ENCODE measurements around the gene ISCU.
A peak's percentile ranks its signal among the peaks of the same experiment; 100 is the strongest.
"Not testable (repeated sequence)": the region's sequence is repeated elsewhere in the genome, so short reads cannot be mapped to it uniquely, and the experiment has no call there.

The ISCU gene

DNA sequence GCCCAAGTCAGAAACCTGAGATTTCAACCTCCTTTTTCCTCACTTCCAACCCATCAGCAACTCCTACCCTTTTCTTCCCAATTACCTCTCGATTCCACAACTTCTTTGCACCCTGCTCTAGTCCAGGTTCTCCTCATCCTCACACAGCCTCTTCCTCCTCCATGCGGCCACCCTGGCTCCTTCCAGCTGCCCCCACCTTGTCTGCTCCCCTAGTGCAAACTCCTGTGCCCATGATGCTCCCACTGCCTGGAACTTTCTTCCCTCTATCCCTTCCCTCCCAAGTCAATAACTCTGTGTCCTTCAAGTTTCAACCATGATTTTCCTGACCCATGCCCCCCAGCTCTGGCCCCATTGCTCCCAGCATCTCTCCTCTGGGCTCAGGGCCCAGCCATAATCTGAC lies 54.0 kb downstream of the ISCU start:
- TF ChIP-seq, protein P1, sequence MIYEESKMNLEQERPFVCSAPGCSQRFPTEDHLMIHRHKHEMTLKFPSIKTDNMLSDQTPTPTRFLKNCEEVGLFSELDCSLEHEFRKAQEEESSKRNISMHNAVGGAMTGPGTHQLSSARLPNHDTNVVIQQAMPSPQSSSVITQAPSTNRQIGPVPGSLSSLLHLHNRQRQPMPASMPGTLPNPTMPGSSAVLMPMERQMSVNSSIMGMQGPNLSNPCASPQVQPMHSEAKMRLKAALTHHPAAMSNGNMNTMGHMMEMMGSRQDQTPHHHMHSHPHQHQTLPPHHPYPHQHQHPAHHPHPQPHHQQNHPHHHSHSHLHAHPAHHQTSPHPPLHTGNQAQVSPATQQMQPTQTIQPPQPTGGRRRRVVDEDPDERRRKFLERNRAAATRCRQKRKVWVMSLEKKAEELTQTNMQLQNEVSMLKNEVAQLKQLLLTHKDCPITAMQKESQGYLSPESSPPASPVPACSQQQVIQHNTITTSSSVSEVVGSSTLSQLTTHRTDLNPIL (CRISPR knock-in tag; IDR thresholded peaks at IDR 0.05; ENCODE audit: low read depth) = no peak
- no peak for TF ChIP-seq PPARA (CRISPR knock-in tag; IDR thresholded peaks at IDR 0.05; ENCODE audit: borderline replicate concordance)
- TF ChIP-seq ISL1 (CRISPR knock-in tag; IDR thresholded peaks at IDR 0.05) = no peak
- ATAC-seq = no peak

DNA sequence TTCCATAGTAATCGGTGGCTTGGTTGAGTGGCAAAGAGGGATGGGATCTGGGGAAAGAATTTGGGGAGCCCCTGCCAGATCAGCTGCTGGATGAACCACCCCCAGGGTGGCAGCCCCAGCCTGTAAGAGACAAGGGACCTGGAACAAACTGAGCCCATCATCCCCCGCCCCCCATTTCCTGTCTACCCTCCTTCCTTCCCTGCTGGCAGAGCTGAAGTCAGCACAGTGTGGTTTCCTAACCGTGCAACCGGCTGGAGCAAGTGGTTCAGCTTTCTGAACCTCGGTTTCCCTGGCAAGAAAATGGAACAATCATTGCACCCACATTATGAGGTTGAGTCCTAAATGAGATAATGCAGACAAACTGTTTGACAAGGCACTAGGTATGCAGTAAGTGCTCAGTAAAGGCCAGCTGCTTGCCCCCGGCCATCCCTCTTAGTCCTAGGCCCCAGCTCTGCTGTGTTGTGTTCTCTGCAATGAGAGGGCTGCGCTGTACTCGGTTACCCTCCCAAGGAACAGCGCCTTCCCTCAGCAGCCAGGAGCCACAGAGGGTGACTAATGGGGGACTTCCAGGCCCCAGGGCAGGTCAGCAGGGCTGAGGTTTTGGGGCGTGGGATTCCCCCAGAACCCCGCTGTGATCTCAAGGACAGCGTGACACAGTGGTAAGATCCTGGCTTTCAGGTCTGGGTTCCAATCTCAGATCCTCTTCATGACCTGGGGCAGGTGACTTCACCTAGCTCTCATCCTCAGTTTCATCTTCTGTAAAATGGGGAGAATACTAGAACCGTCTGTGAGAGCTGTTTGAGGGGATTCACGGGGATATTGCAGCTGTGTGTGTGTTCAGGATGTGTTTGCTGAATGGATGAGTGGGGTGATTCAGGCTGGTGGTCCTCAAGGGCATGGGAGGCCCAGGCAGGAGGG lies 54.8 kb downstream of the ISCU start:
- TF ChIP-seq SNAI2 (CRISPR knock-in tag; IDR thresholded peaks at IDR 0.05) (no peak), ISL1 (CRISPR knock-in tag; IDR thresholded peaks at IDR 0.05) (no peak), ARNTL (CRISPR knock-in tag; IDR thresholded peaks at IDR 0.05; ENCODE audit: borderline replicate concordance, low read depth) (no peak), ZC3H10 (CRISPR knock-in tag; IDR thresholded peaks at IDR 0.05) (no peak)
- TF ChIP-seq, protein P2, sequence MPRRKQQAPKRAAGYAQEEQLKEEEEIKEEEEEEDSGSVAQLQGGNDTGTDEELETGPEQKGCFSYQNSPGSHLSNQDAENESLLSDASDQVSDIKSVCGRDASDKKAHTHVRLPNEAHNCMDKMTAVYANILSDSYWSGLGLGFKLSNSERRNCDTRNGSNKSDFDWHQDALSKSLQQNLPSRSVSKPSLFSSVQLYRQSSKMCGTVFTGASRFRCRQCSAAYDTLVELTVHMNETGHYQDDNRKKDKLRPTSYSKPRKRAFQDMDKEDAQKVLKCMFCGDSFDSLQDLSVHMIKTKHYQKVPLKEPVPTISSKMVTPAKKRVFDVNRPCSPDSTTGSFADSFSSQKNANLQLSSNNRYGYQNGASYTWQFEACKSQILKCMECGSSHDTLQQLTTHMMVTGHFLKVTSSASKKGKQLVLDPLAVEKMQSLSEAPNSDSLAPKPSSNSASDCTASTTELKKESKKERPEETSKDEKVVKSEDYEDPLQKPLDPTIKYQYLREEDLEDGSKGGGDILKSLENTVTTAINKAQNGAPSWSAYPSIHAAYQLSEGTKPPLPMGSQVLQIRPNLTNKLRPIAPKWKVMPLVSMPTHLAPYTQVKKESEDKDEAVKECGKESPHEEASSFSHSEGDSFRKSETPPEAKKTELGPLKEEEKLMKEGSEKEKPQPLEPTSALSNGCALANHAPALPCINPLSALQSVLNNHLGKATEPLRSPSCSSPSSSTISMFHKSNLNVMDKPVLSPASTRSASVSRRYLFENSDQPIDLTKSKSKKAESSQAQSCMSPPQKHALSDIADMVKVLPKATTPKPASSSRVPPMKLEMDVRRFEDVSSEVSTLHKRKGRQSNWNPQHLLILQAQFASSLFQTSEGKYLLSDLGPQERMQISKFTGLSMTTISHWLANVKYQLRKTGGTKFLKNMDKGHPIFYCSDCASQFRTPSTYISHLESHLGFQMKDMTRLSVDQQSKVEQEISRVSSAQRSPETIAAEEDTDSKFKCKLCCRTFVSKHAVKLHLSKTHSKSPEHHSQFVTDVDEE (CRISPR knock-in tag; IDR thresholded peaks at IDR 0.05) = no peak

DNA sequence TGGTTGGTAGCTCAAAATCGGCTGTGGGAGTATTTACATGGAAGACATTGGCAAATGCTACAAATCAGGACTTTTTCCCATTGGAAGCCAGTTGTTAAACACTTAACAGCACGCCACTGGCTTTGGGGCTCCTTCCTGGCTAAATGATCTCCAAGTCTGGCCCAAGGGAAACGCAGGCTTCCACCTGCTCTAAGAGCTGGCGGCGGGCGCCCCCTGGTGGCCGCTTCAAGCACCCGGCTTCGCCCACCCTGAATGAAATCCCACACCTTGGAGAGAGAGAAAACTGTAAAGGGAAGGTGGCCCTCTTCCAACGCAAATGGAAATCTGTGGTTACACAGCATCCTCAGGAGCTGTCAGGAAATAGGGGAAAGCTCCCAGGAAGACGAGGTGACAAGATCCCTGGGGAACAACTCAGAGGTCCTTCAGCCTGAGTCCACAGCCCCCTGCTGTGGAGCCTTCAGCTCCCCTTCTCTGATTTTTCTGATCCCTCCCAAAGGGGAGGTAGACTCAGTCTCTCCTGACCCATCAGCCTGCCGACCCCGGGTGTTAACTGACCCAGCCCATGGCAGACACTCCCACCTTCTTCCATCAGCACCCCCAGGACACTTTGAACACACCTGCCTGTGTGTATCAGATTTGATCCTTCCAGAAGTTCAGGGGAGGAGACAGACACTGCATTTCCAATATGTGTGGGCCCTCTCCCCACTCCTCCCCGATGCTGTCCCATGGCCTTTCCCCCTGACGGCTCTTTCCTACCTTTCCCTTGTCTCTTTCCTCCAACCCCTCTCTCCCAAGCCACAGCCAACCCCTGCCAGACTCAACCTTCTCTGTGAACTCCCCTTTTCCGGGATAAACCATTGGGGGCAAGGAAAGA lies 55.9 kb downstream of the ISCU start:
- ATAC-seq = peak; percentile 98
- TF ChIP-seq ZC3H10 (CRISPR knock-in tag; IDR thresholded peaks at IDR 0.05) = no peak
- no peak for TF ChIP-seq ZFP30 (CRISPR knock-in tag; IDR thresholded peaks at IDR 0.05)
- no peak for TF ChIP-seq OSR1 (CRISPR knock-in tag; IDR thresholded peaks at IDR 0.05)
- no peak for TF ChIP-seq ESRRG (CRISPR knock-in tag; IDR thresholded peaks at IDR 0.05)
- 0 out of 2 replicates have a peak, but pooled peaks have one; percentile 19 for TF ChIP-seq ZNF565 (CRISPR knock-in tag; conservative IDR thresholded peaks at IDR 0.05; ENCODE audit: low read depth)
- no peak for TF ChIP-seq PPARA (CRISPR knock-in tag; IDR thresholded peaks at IDR 0.05; ENCODE audit: borderline replicate concordance)

More for the DNA sequence above, 54.8 kb downstream of the ISCU start:
- no peak for ATAC-seq

DNA sequence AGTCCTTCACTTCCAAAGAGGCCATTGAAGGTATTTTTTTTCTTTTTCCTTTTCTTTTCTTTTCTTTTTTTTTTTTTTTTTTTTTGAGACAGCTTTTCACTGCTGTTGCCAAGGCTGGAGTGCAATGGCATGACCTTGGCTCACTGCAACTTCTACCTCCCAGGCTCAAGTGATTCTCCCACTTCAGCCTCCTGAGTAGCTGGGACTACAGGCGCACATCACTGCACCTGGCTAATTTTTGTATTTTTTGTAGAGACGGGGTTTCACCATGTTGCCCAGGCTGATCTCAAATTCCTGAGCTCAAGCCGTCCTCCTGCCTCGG lies 56.5 kb downstream of the ISCU start:
- not testable (repeated sequence) for ATAC-seq

Data from SK-N-SH treated with all-trans-retinoic acid at 6 μM for 48 hours (cell line).